ENCODE results near the gene PTPRC.

DNA sequence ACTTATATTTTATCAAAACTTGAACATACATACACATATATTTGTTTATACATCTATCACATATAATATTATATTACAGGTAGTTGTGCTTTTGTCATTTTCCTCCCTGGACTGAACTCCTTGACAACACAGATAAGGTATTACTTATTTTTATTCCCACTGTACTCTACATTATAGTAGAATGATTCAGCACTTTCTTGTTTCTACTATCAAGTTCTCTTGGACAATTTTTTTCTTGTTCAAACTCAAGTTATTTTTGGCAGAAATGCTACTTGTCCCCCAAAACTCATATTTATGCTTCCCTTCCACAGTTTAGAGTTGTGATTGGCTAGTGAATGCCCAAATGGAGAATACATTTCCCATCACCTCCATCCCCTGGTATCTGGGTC is 10.8 kb upstream of the PTPRC start:
- TF ChIP-seq, protein P1, sequence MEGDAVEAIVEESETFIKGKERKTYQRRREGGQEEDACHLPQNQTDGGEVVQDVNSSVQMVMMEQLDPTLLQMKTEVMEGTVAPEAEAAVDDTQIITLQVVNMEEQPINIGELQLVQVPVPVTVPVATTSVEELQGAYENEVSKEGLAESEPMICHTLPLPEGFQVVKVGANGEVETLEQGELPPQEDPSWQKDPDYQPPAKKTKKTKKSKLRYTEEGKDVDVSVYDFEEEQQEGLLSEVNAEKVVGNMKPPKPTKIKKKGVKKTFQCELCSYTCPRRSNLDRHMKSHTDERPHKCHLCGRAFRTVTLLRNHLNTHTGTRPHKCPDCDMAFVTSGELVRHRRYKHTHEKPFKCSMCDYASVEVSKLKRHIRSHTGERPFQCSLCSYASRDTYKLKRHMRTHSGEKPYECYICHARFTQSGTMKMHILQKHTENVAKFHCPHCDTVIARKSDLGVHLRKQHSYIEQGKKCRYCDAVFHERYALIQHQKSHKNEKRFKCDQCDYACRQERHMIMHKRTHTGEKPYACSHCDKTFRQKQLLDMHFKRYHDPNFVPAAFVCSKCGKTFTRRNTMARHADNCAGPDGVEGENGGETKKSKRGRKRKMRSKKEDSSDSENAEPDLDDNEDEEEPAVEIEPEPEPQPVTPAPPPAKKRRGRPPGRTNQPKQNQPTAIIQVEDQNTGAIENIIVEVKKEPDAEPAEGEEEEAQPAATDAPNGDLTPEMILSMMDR (optimal IDR thresholded peaks at IDR 0.05 in 1 of 3, IDR thresholded peaks at IDR 0.05 in 1 of 3, conservative IDR thresholded peaks at IDR 0.05 in 1 of 3; ENCODE audit: extremely low read depth in 1 of 3, insufficient read depth in 2 of 3, low read length in 3 of 3) = no peak
- TF ChIP-seq EZH2 (IDR thresholded peaks at IDR 0.05; ENCODE audit: low read length) = no peak

Data from keratinocyte (primary cell).